K562 (cell line): ENCODE results near the gene CD320.

Experiments
- FOXK1 ChIP-seq: sonication (generic); formaldehyde crosslinking; IDR thresholded peaks from 2 replicates; pipeline ENCODE4 v1.8.0; 2022; ENCODE audit warnings: missing genetic modification reagents, mild to moderate bottlenecking, borderline replicate concordance
- JUND ChIP-seq, 2 experiments: IDR thresholded peaks; 2 replicates in 1 of 2; 3 replicates in 1 of 2; pipeline ENCODE4 v1.6.1; 2011; ENCODE audit warnings: borderline replicate concordance in 2 of 2, low read depth in 2 of 2, low read length in 2 of 2, improper control_type of control experiment in 1 of 2, missing biosample characterization in 1 of 2, missing genetic modification characterization in 1 of 2, missing genetic modification reagents in 1 of 2
- POLR2A ChIP-seq: fragments of 450-650 bp; conservative IDR thresholded peaks from 2 replicates; pipeline ENCODE4 v1.6.1; 2016
- SLC30A9 ChIP-seq: fragments of 250-450 bp; sonication (Bioruptor Pico); IDR thresholded peaks from 2 replicates; pipeline ENCODE4 v1.8.0; 2022; ENCODE audit warnings: mild to moderate bottlenecking, moderate library complexity
- ZNF512 ChIP-seq: IDR thresholded peaks from 2 replicates; pipeline ENCODE4 v1.6.1; 2016; ENCODE audit warnings: missing genetic modification characterization, missing compliant biosample characterization

DNA sequence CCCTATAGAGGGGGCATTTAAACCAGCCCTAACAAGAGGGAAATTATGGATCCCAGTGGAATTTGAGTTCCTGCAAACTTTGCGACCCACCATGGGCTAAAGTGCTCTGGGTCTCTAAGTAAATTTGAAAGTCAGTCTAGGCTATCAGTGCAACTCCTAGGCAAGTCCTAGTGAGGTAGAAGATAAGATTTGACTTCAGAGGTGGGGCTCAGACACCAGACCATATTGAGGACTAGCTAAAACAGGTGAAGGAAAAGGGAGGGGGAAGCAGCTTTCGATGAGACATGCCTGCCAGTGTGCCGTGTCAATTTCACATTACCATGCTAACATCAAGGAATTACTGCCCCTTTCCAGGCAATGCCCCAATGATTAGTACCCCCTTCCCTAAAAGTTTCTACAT, 38.4 kb downstream of the CD320 start:
- TF ChIP-seq JUND (IDR thresholded peaks at IDR 0.05; ENCODE audit: borderline replicate concordance, low read depth, low read length) (no peak), JUND (tag; IDR thresholded peaks at IDR 0.05; ENCODE audit: borderline replicate concordance, low read depth, low read length) (no peak), SLC30A9 (no peak), ZNF512 (tag) (no peak), FOXK1 (no peak), POLR2A (no peak)
